Skin of body (tissue), 2 donors: ENCODE results near the gene PRR15L. TPM values are rescaled to one million over a fixed set of nuclear protein-coding genes. Genes with fewer than 3 reads are reported as not detected.
A peak's percentile ranks its signal among the peaks of the same experiment; 100 is the strongest.

ENCODE experiments used
- DNase-seq: peaks from one replicate; lab custom pipeline; 2025; lab: John Stamatoyannopoulos, UW
- total RNA-seq: library from RNA; depleted of rRNA; stranded (reverse); fragments of >200 nt; gene quantifications from one replicate; pipeline ENCODE4 v1.2.3, GENCODE V29; 2014

PRR15L gene
- total RNA-seq, 1 donor from 2014 or later, result 1.7 TPM

- no peak for DNase-seq
Observed at GRCh38 chr17:47907932-47908562, 49.6 kb downstream of the PRR15L start.

- DNase-seq, result no peak
Observed at GRCh38 chr17:47906443-47906842, 51.2 kb downstream of the PRR15L start.

GRCh38 chr17:47905221-47905733 lies 52.4 kb downstream of the PRR15L start:
- peak; percentile 22 for DNase-seq

GRCh38 chr17:47902039-47902744 lies 55.5 kb downstream of the PRR15L start:
- no peak for DNase-seq

Other genes starting within 250 kb of the PRR15L start
- 0.39 TPM for gene TBX21, start 224.6 kb downstream of the PRR15L start, total RNA-seq
- gene OSBPL7, start 136.1 kb downstream of the PRR15L start, total RNA-seq, result 3.7 TPM
- 10.0 TPM for gene MRPL10, start 126.3 kb downstream of the PRR15L start, total RNA-seq
- 0.10 TPM for gene LRRC46, start 126.2 kb downstream of the PRR15L start, total RNA-seq
- gene SCRN2, start 116.6 kb downstream of the PRR15L start, total RNA-seq, result 40.1 TPM
- gene SP6, start 106.7 kb downstream of the PRR15L start, total RNA-seq, result 10.2 TPM
- gene SP2, start 61.6 kb downstream of the PRR15L start, total RNA-seq, result 2.1 TPM
- gene PNPO, start 16.3 kb downstream of the PRR15L start, total RNA-seq, result 8.1 TPM
- 126 TPM for gene CDK5RAP3, start 13.2 kb upstream of the PRR15L start, total RNA-seq
- 43.1 TPM for gene COPZ2, start 79.9 kb upstream of the PRR15L start, total RNA-seq
- 59.0 TPM for gene NFE2L1, start 90.5 kb upstream of the PRR15L start, total RNA-seq
- gene CBX1, start 143.6 kb upstream of the PRR15L start, total RNA-seq, result 44.2 TPM
- gene SNX11, start 149.9 kb upstream of the PRR15L start, total RNA-seq, result 9.0 TPM